ENCODE measurements around the gene CCDC93.

Gene CCDC93

DNA sequence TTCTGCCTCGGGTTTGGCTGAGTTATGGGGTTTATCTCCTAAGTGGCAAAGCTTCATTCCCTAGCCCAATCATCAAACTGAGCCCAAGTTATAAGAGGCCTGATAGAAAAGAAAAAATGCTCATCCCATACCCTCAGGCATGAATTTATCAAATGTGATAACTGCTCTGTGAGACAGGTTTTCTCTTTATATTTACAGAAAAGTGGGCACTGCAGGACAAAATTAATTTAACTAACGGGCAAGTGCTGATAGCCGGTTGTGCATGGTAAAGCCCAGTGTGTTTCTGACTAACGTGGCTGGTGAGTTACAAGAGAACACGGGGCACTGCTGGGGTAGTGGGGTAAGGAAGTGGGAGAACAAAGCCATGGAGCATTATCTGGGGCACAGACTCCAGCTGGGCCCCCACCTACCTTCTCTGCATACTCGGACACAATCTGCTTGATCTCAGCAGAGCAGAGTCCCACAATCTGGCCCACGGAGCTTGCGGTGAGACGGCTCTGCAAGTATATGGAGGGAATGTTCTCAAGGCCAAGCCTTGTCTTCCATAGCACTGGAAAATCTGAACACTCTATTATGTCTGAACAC lies 40.3 kb downstream of the CCDC93 start:
- POLR2A ChIA-PET = no interaction called here
- no peak overlapping the region for H3K4me3 ChIP-seq (ENCODE audit: low read depth, low read length)
- TF ChIP-seq, protein P1, sequence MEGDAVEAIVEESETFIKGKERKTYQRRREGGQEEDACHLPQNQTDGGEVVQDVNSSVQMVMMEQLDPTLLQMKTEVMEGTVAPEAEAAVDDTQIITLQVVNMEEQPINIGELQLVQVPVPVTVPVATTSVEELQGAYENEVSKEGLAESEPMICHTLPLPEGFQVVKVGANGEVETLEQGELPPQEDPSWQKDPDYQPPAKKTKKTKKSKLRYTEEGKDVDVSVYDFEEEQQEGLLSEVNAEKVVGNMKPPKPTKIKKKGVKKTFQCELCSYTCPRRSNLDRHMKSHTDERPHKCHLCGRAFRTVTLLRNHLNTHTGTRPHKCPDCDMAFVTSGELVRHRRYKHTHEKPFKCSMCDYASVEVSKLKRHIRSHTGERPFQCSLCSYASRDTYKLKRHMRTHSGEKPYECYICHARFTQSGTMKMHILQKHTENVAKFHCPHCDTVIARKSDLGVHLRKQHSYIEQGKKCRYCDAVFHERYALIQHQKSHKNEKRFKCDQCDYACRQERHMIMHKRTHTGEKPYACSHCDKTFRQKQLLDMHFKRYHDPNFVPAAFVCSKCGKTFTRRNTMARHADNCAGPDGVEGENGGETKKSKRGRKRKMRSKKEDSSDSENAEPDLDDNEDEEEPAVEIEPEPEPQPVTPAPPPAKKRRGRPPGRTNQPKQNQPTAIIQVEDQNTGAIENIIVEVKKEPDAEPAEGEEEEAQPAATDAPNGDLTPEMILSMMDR (IDR thresholded peaks at IDR 0.05; ENCODE audit: insufficient read depth, low read length, missing control alignments) = no peak
- DNase-seq (ENCODE audit: low read depth, low spot score) = no peak
- CTCF ChIA-PET = interaction anchor here (0.7 to 9.8 kb wide), 3 partner anchors 11 to 74 kb away, joined by 3 to 55 read pairs (median 3); no protein-coding TSS in a partner anchor

DNA sequence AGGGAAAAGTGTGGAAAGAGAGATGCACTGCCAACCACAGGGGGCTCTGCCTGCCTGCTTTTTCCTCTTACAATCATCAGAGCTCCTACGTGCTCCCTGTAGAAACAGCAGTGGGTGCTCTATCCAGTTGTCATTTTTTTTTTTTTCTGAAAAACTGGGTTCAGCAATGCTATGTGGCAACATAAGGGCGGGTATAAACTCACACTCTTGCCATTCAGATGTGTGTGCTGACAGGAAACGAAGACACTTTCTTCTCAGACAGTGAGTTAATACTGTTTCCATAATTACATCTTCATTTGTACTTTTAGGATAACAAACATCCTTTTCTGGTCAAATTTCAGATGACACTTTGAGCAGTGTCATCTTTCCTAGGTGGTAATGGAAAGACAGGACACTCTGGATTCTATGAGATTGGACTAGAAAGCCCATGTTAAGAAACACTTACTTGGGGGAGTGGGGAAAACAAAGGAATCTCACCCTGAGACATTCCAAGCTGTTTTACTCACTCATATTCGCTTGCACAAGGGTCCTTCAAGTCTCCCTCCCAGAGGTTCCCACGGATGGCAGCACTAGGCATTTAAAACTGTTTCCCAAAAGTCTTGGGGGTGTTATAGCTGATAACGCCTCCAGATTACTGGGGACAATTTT lies 41.3 kb downstream of the CCDC93 start:
- no peak overlapping the region for H3K4me3 ChIP-seq (ENCODE audit: low read depth, low read length)
- CTCF ChIA-PET = interaction anchor here (0.7 to 9.8 kb wide), 4 partner anchors 10 to 75 kb away, joined by 3 to 55 read pairs (median 4); no protein-coding TSS in a partner anchor
- no peak for DNase-seq (ENCODE audit: low read depth, low spot score)
- POLR2A ChIA-PET = no interaction called here
- TF ChIP-seq, protein P1 (IDR thresholded peaks at IDR 0.05; ENCODE audit: insufficient read depth, low read length, missing control alignments) = no peak

- DNase-seq (ENCODE audit: low read depth, low spot score) = no peak
- H3K4me3 ChIP-seq (ENCODE audit: low read depth, low read length) = no peak overlapping the region
- CTCF ChIA-PET = interaction anchor here (1.4 to 9.8 kb wide), 8 partner anchors 8 to 133 kb away, joined by 3 to 55 read pairs (median 10); no protein-coding TSS in a partner anchor
- TF ChIP-seq, protein P1 (IDR thresholded peaks at IDR 0.05; ENCODE audit: insufficient read depth, low read length, missing control alignments) = no peak
- POLR2A ChIA-PET = no interaction called here
Observed at GRCh38 chr2:117968722-117969121, 45.1 kb downstream of the CCDC93 start.

DNA sequence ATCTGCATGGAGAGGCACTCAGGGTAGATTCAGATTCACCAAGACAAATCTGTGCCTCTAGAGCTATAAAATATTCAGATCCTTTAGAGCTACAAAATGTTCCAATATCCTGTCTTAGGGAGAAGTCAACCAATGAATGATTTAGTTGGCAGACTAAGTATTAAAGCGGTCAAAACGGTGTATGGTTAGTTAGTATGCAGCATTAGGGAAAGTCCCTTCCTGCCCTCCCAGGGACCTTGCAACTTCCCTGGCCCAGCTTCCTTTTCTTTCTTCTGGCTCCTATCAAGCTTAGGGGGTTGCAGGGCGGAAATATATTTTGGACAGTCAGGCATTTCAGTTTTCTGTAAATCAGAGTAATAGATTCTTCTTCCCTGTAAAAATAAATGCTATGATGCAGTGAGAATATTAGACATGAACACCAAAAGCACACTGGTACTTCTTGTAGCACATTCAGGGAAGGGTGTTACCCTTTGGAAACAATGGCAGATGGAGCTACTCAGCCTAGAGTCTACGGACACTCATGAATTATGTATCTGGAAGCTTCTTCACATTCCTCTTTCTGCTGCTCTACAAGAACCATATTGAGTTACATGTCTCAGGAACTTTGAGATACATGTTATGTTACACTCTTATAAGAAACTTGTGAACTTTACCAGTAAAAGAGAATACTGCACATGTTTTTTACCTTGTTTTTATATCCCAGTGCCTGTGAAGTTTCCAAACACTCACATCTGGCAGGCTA lies 45.7 kb downstream of the CCDC93 start:
- ChIA-PET POLR2A (no interaction called here), CTCF (interaction anchor here (1.4 to 9.8 kb wide), 7 partner anchors 8 to 132 kb away, joined by 4 to 55 read pairs (median 10); no protein-coding TSS in a partner anchor)
- TF ChIP-seq, protein P1 (IDR thresholded peaks at IDR 0.05; ENCODE audit: insufficient read depth, low read length, missing control alignments) = no peak
- no peak overlapping the region for H3K4me3 ChIP-seq (ENCODE audit: low read depth, low read length)
- no peak for DNase-seq (ENCODE audit: low read depth, low spot score)

DNA sequence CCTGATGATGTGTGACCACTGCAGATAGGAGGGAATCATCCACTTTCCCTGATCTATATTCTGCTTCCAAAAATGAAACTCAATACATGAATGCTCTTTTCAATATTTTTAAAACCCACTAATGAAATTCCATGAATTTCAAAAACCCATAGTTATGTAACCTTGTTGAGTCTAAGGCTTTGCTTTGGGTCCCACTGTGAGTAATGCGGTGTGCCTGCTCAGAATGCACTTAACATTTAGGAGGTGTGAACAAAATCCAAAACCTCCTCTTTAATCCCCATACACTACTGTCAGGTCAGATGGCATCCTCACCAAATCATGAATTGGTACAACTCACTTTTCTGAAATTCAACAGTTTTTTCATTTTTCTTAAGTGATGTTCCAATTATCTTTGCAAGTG lies 50.4 kb downstream of the CCDC93 start:
- ChIA-PET POLR2A (no interaction called here), CTCF (interaction anchor here (1.2 to 1.8 kb wide), 2 partner anchors 40 kb away, joined by 6 read pairs; no protein-coding TSS in a partner anchor)
- DNase-seq (ENCODE audit: low read depth, low spot score) = no peak
- no peak overlapping the region for H3K4me3 ChIP-seq (ENCODE audit: low read depth, low read length)
- TF ChIP-seq, protein P1 (IDR thresholded peaks at IDR 0.05; ENCODE audit: insufficient read depth, low read length, missing control alignments) = no peak

GRCh38 chr2:117961201-117961600 lies 52.7 kb downstream of the CCDC93 start:
- CTCF ChIA-PET = interaction anchor here (1.2 to 8.5 kb wide), 8 partner anchors 8 to 147 kb away, joined by 3 to 61 read pairs (median 5); partner anchors contain the start of gene DDX18
- POLR2A ChIA-PET = no interaction called here
- no peak overlapping the region for H3K4me3 ChIP-seq (ENCODE audit: low read depth, low read length)
- DNase-seq (ENCODE audit: low read depth, low spot score) = no peak
- TF ChIP-seq, protein P1 (IDR thresholded peaks at IDR 0.05; ENCODE audit: insufficient read depth, low read length, missing control alignments) = no peak

Measured in AG04449 (cell line).